Activated CD8-positive, alpha-beta T cell treated with anti-CD3 and anti-CD28 coated beads for 36 hours (primary cell): ENCODE measurements around the gene SUCLG2. TPM values are rescaled to one million over a fixed set of nuclear protein-coding genes. Genes with fewer than 3 reads are reported as not detected.
A peak's percentile ranks its signal among the peaks of the same experiment; 100 is the strongest.

Experiments
- ATAC-seq: fragments of 200-7000 bp; cut with Tn5 transposase; one replicate; pipeline ENCODE4 v1.10.0; 2021; ENCODE audit warnings: mild to moderate bottlenecking, moderate library complexity
- CTCF ChIA-PET: fragments of 350-600 bp; sonication (Branson Sonifier 250); formaldehyde crosslinking; loops from one replicate; lab custom pipeline; 2021; ENCODE audit warnings: antibody characterized with exemption; lab: Charles Lee
- POLR2A ChIA-PET: fragments of 350-600 bp; sonication (Branson Sonifier 250); formaldehyde crosslinking; loops from one replicate; lab custom pipeline; 2021; ENCODE audit warnings: antibody characterized with exemption; lab: Charles Lee
- DNase-seq: peaks from one replicate; pipeline ENCODE4 v3.0.0-alpha.2; 2020
- H3K27ac Mint-ChIP-seq: one replicate; pipeline ENCODE4 v1.8.0; 2021; ENCODE audit warnings: mild to moderate bottlenecking, mixed read lengths
- H3K27me3 Mint-ChIP-seq: one replicate; pipeline ENCODE4 v1.8.0; 2021; ENCODE audit warnings: mixed read lengths
- H3K36me3 Mint-ChIP-seq: one replicate; pipeline ENCODE4 v1.8.0; 2021; ENCODE audit warnings: low read depth, mixed read lengths
- H3K4me1 Mint-ChIP-seq: one replicate; pipeline ENCODE4 v1.8.0; 2021; ENCODE audit warnings: low read depth, mixed read lengths
- H3K4me3 Mint-ChIP-seq: one replicate; pipeline ENCODE4 v1.8.0; 2021; ENCODE audit warnings: mild to moderate bottlenecking, moderate library complexity, mixed read lengths
- H3K9me3 Mint-ChIP-seq: one replicate; pipeline ENCODE4 v1.8.0; 2021; ENCODE audit warnings: mixed read lengths
- CTCF ChIP-seq: fragments of 200-600 bp; IDR thresholded peaks from one replicate; pipeline ENCODE4 v1.8.0; 2022; ENCODE audit warnings: antibody characterized with exemption, mild to moderate bottlenecking
- intact Hi-C: fragments of 100-400 bp; cut with micrococcal nuclease; formaldehyde crosslinking; loops from one replicate; pipeline ENCODE4 v1.10.0; 2022
- total RNA-seq, 2 experiments: library from RNA; stranded (reverse); gene quantifications; one replicate each; pipeline ENCODE4 v1.2.3, GENCODE V29; 2021

SUCLG2 gene
- total RNA-seq, 2 experiments from 2014 or later, result 61.3 to 65.5 TPM

GRCh38 chr3:67685499-67685898 lies 31.1 kb upstream of the SUCLG2 start:
- ATAC-seq, result peak; percentile 74
- POLR2A ChIA-PET, result no interaction called here
- CTCF ChIA-PET, result interaction anchor here (1.2 kb wide), 1 partner anchor 13 kb away, joined by 3 read pairs; no protein-coding TSS in a partner anchor
- intact Hi-C loops, result no loop called here
- H3K4me3 Mint-ChIP-seq, result peak overlapping the region; percentile 64
- no peaks in the 10 kb centered on the region for H3K27me3 Mint-ChIP-seq
- peaks cover 4% of the 10 kb centered on the region for H3K9me3 Mint-ChIP-seq
- no peak for DNase-seq
- TF ChIP-seq CTCF, result no peak
- H3K27ac Mint-ChIP-seq, result peak overlapping the region; percentile 87
- H3K36me3 Mint-ChIP-seq, result peaks cover 1% of the 10 kb centered on the region
- peaks cover 26% of the 10 kb centered on the region for H3K4me1 Mint-ChIP-seq

- H3K4me1 Mint-ChIP-seq, result peaks cover 29% of the 10 kb centered on the region
- intact Hi-C loops, result no loop called here
- H3K27me3 Mint-ChIP-seq, result no peaks in the 10 kb centered on the region
- H3K9me3 Mint-ChIP-seq, result peaks cover 1% of the 10 kb centered on the region
- no peak overlapping the region for H3K4me3 Mint-ChIP-seq
- DNase-seq, result no peak
- TF ChIP-seq CTCF, result no peak
- no peak for ATAC-seq
- H3K36me3 Mint-ChIP-seq, result peaks cover 1% of the 10 kb centered on the region
- no peak overlapping the region for H3K27ac Mint-ChIP-seq
- ChIA-PET POLR2A (interaction anchor here (1.2 kb wide), 1 partner anchor 27 kb away, joined by 4 read pairs; no protein-coding TSS in a partner anchor), CTCF (interaction anchor here (0.8 to 1.7 kb wide), 2 partner anchors 17 to 106 kb away, joined by 4 read pairs; no protein-coding TSS in a partner anchor)
Observed at GRCh38 chr3:67684211-67684610, 29.8 kb upstream of the SUCLG2 start.

- DNase-seq (no peak), ATAC-seq (no peak)
- ChIA-PET CTCF (interaction anchor here (0.8 to 1.7 kb wide), 2 partner anchors 18 to 107 kb away, joined by 4 read pairs; no protein-coding TSS in a partner anchor), POLR2A (interaction anchor here (0.8 to 1.2 kb wide), 3 partner anchors 19 to 28 kb away, joined by 3 to 4 read pairs (median 4); no protein-coding TSS in a partner anchor)
- H3K36me3 Mint-ChIP-seq, result peaks cover 1% of the 10 kb centered on the region
- no peaks in the 10 kb centered on the region for H3K27me3 Mint-ChIP-seq
- peaks cover 35% of the 10 kb centered on the region for H3K4me1 Mint-ChIP-seq
- H3K9me3 Mint-ChIP-seq, result peaks cover 1% of the 10 kb centered on the region
- H3K4me3 Mint-ChIP-seq, result no peak overlapping the region
- no peak for TF ChIP-seq CTCF
- intact Hi-C loops, result no loop called here
- H3K27ac Mint-ChIP-seq, result no peak overlapping the region
Observed at GRCh38 chr3:67683522-67683921, 29.1 kb upstream of the SUCLG2 start.

- CTCF ChIA-PET, result interaction anchor here (1.0 to 2.4 kb wide), 2 partner anchors 15 to 23 kb away, joined by 3 to 6 read pairs; no protein-coding TSS in a partner anchor
- peaks cover 4% of the 10 kb centered on the region for H3K36me3 Mint-ChIP-seq
- DNase-seq (peak; percentile 44), ATAC-seq (peak; percentile 72)
- H3K27ac Mint-ChIP-seq, result no peak overlapping the region
- no peak for TF ChIP-seq CTCF
- POLR2A ChIA-PET, result no interaction called here
- no peaks in the 10 kb centered on the region for H3K27me3 Mint-ChIP-seq
- intact Hi-C loops, result no loop called here
- no peak overlapping the region for H3K4me3 Mint-ChIP-seq
- H3K9me3 Mint-ChIP-seq, result peaks cover 3% of the 10 kb centered on the region
- H3K4me1 Mint-ChIP-seq, result peaks cover 25% of the 10 kb centered on the region
Observed at GRCh38 chr3:67678665-67679064, 24.3 kb upstream of the SUCLG2 start.

GRCh38 chr3:67674055-67674454 lies 19.6 kb upstream of the SUCLG2 start:
- peaks cover 3% of the 10 kb centered on the region for H3K9me3 Mint-ChIP-seq
- no peak overlapping the region for H3K27ac Mint-ChIP-seq
- H3K36me3 Mint-ChIP-seq, result peaks cover 4% of the 10 kb centered on the region
- no peaks in the 10 kb centered on the region for H3K27me3 Mint-ChIP-seq
- ATAC-seq (no peak), DNase-seq (no peak)
- H3K4me1 Mint-ChIP-seq, result peaks cover 20% of the 10 kb centered on the region
- POLR2A ChIA-PET, result no interaction called here
- TF ChIP-seq CTCF, result no peak
- CTCF ChIA-PET, result no interaction called here
- no peak overlapping the region for H3K4me3 Mint-ChIP-seq
- intact Hi-C loops, result no loop called here
